ENCODE measurements around the gene FMN1. TPM values are rescaled to one million over a fixed set of nuclear protein-coding genes. Genes with fewer than 3 reads are reported as not detected.

FMN1 gene
- total RNA-seq, 2 donors from 2014 or later, result 1.1 to 4.5 TPM

DNA sequence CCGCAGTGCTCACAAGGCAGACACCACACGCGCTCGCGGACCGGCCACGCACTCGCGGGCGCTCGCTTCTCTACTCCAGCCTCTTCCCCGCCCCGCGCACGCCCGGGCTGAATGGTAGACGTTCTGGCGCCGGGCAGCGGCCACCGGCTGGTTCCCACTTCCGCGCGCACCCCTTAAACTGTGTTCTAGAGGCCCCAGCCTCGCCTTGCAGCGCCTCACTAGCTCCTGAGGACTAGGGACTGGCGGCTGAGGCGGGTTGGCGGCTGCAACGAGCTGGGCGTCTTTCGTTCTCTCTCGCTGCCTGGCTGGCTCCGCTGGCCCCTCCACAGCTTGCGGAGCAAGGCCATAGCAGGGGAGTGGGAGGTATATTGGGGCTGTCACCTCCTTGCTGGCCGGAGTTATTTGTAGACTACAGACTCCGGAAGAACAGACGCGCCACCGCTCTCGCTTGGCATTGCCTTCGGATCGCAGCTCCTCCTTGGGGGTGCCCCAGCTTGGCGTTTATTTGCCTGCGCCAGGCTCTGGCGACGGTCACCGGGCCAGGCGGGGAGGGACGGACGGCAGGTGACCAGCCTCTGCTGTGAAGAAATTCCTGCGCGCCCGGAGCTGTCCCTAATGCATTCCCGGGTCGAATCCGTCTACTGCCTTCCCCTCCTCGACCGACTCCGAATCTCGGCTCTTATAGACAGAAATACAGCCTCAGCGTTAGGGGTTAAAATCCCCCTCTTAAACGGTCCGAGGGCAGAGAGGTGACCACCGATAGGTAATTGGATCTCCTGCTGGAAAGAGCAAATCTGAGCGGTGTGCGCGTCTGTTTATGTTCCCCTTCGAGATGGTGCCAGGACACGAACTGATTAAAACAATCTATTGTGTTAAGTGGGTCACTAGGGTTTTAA, 475.4 kb downstream of the FMN1 start:
- H3K27ac Mint-ChIP-seq, result no peak overlapping the region
- no peaks in the 10 kb centered on the region for H3K9me3 Mint-ChIP-seq
- peaks cover 7 to 15% of the 10 kb centered on the region in 2 donors for H3K36me3 Mint-ChIP-seq
- peak in 1 of 2 donors; percentile 22 for DNase-seq (ENCODE audit: low spot score in 2 of 2)
- peak in 1 of 2 donors; percentile 10 for ATAC-seq

DNA sequence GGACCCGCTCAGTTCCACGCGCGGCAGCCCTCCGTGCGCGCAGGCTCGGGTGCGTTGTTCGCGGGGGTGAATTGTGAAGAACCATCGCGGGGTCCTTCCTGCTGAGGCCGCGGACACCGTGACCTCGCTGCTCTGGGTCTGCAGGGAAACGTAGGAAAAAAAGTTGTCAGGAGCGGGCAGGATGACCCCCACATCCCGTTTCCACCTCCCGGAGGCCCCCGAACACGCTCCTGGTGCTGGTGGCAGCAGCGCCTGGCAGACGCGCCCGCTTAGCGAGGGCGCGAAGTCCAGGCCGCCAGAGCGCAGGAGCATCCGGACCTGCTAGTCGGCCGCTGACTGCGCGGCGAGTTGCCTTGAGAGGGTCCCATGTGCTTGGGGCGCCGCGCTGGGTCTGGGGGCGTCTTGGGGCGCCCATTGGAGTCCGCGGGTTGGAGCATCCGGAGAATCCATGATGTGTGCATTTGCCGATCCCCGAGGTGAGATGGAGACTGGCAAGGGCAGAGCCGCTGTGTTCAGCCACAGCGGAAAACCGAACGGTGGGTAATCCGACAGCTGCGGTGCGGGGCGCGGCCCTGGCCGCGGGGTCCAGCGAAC, 476.2 kb downstream of the FMN1 start:
- H3K27ac Mint-ChIP-seq, result no peak overlapping the region
- H3K36me3 Mint-ChIP-seq, result peaks cover 7 to 15% of the 10 kb centered on the region in 2 donors
- H3K9me3 Mint-ChIP-seq, result no peaks in the 10 kb centered on the region
- DNase-seq (ENCODE audit: low spot score in 2 of 2) (peak in 1 of 2 donors; percentile 26), ATAC-seq (no peak)

- ATAC-seq (no peak), DNase-seq (ENCODE audit: low spot score in 2 of 2) (no peak)
- Mint-ChIP-seq H3K9me3 (no peaks in the 10 kb centered on the region), H3K36me3 (peaks cover 7 to 15% of the 10 kb centered on the region in 2 donors), H3K27ac (no peak within 1 kb of the TSS)
Observed at GRCh38 chr15:32717426-32718226, 476.9 kb downstream of the FMN1 start, which contains the start of gene GREM1. GREM1 (plus strand) TSS chr15:32718004; CDS start chr15:32730691, 12,687 bp downstream.

DNA sequence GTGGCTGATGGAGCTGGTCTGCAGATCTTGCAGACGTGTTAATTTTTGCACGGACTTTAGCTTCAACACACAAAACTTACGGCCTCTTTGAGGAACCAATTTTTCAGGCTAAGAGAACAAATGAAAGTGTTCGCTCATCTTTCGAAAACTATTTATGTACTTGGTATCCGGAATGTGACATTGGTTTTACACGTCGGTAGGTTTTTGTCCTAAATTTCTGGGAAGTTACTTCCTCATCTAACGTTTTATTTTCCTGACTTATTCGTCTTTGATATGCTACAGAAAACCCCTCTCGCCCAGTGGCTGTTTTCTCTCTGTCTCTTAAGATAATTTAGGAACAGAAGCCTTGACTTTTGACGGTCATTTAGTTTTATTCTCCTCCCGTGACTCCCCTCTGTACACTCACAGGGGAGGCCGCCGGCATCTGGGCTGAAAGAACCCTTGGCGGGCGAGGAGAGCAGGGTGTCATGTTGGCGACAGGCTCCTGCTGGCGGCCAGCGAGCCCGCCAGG, 477.5 kb downstream of the FMN1 start:
- DNase-seq (ENCODE audit: low spot score in 2 of 2) (no peak), ATAC-seq (no peak)
- Mint-ChIP-seq H3K9me3 (no peaks in the 10 kb centered on the region), H3K36me3 (peaks cover 7 to 15% of the 10 kb centered on the region in 2 donors), H3K27ac (no peak overlapping the region)

DNA sequence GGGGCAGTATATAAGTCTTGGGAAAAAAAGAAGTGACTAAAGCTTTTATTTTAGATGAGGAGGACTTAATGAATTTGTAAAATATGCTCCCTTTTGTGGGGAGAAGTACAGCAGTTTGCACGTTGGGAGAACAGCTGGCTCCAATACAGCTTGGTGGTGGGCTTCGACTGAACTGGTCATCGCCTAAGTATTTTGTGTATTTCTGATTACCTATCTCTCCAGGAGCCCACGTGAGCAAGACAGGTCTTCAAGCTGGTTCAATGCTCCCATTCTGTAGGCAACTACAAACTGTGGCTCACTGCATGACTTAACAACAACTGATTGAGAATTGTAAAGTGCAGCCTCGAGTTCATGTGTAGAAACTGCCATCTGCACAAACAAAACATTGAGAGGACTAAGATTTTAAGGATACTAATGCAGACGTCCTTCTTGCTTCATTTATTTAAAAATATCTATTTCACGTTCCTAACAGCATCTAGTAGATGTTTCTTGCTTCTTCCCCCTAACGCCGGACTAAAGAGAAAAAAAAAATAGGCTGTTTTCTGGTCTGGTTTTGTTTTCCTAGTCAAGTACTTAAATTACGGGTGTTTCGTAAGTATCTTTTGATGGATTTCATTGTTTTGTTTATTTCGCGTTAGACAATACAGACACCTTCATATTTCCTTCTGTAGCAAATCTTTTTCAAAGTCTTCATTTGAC, 478.1 kb downstream of the FMN1 start:
- no peak for DNase-seq (ENCODE audit: low spot score in 2 of 2)
- H3K27ac Mint-ChIP-seq, result no peak overlapping the region
- no peak for ATAC-seq
- no peaks in the 10 kb centered on the region for H3K9me3 Mint-ChIP-seq
- H3K36me3 Mint-ChIP-seq, result peaks cover 7 to 15% of the 10 kb centered on the region in 2 donors

Other genes with a start within 250 kb of the FMN1 start
- not detected for gene RYR3, start 116.3 kb upstream of the FMN1 start, total RNA-seq

All from activated naive CD4-positive, alpha-beta T cell treated with anti-CD3 and anti-CD28 coated beads, Interleukin-2, amount 50 U/mL, for 72 hours (primary cell).